ENCODE results near the gene SMG9.

The SMG9 gene

DNA sequence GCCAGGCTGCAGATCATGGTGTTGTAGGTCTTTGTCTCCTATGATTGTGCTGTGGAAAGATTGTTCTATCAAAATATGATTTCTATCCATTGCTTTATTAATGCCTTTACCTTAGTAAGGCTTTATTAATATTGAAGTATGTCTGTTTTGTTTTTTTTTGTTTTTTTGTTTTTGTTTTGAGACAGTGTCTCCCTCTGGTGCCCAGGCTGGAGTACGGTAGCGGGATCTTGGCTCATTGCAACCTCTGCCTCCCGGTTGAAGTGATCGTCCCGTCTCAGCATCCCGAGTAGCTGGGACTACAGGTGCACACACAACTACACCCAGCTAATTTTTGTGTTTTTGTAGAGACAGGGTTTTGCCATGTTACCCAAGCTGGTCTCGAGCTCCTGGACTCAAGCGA is 31.2 kb downstream of the SMG9 start:
- peak; percentile 47 for DNase-seq (ENCODE audit: low read depth)
- TF ChIP-seq, protein P1, sequence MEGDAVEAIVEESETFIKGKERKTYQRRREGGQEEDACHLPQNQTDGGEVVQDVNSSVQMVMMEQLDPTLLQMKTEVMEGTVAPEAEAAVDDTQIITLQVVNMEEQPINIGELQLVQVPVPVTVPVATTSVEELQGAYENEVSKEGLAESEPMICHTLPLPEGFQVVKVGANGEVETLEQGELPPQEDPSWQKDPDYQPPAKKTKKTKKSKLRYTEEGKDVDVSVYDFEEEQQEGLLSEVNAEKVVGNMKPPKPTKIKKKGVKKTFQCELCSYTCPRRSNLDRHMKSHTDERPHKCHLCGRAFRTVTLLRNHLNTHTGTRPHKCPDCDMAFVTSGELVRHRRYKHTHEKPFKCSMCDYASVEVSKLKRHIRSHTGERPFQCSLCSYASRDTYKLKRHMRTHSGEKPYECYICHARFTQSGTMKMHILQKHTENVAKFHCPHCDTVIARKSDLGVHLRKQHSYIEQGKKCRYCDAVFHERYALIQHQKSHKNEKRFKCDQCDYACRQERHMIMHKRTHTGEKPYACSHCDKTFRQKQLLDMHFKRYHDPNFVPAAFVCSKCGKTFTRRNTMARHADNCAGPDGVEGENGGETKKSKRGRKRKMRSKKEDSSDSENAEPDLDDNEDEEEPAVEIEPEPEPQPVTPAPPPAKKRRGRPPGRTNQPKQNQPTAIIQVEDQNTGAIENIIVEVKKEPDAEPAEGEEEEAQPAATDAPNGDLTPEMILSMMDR (conservative IDR thresholded peaks at IDR 0.05; ENCODE audit: control insufficient read depth, insufficient read depth, low read depth, low read length), result peak; percentile 62
- no peak overlapping the region for H3K4me3 ChIP-seq (ENCODE audit: control insufficient read depth, low read depth, low read length)

DNA sequence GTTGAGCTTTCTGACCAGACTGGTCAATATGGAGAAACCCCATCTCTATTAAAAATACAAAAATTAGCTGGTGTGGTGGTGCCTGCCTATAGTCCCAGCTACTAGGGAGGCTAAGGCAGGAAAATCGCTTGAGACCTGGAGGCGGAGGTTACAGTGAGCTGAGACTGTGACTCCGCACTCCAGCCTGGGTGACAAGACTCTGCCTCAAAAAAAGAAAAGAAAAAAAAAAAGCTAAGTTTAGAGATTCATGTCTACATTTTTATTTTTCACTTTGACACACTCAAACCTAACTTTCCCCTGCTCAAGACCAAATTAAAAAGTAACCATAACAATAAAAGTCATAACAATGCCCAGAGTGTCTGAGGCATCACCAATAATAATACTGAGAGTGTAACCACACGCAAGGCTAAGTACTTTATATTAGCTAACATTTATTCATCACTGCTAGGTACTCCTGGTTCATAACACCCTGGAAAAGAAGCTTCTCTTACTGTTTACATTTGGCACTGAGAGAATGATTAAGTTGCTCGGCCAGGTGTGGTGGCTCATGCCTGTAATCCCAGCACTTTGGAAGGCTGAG is 33.2 kb downstream of the SMG9 start:
- TF ChIP-seq, protein P1 (conservative IDR thresholded peaks at IDR 0.05; ENCODE audit: control insufficient read depth, insufficient read depth, low read depth, low read length), result no peak

DNA sequence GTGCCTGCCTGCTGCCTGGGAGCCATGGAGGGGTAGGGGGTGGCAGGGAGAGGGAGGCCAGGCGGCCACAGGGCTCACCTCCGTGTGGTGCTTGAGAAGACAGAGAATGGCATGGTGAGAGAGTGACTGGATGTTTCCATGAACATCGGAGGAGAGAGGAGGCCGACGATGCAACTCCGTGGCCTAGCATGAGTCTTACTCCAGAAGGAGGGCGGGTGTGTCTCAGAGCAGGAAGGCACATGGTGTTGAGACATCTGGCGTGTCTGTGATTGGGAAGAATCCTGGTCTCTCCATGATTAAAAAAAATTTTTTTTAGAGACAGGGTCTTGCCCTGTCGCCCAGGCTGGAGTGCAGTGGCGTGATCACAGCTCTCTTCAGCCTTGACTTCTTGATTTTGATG is 33.8 kb downstream of the SMG9 start:
- peak; percentile 20 for DNase-seq (ENCODE audit: low read depth)
- TF ChIP-seq, protein P1 (conservative IDR thresholded peaks at IDR 0.05; ENCODE audit: control insufficient read depth, insufficient read depth, low read depth, low read length), result no peak
- H3K4me3 ChIP-seq (ENCODE audit: control insufficient read depth, low read depth, low read length), result no peak overlapping the region

More for the DNA sequence above, 33.2 kb downstream of the SMG9 start:
- DNase-seq (ENCODE audit: low read depth), result no peak
- H3K4me3 ChIP-seq (ENCODE audit: control insufficient read depth, low read depth, low read length), result no peak overlapping the region

DNA sequence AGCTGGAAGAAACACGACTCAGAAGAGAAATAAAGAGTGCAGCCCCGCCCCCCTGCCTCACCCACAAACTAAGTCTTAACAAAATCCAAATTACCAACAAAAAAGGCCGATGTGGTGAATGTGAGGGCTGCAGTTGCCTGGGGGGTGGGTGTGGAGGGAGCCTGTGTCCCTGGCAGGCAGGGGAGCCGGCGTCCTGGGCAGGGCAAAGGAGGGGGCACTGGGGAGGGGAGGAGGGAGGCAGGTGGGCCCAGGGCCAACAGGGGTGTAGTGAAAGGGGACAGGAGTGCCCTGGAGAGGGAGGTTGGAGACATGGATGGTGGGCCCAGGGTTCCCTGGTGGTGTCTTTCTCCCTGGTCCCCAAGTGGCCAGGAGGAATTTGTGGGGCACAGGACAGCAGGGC is 34.8 kb downstream of the SMG9 start:
- TF ChIP-seq, protein P1 (conservative IDR thresholded peaks at IDR 0.05; ENCODE audit: control insufficient read depth, insufficient read depth, low read depth, low read length), result no peak
- DNase-seq (ENCODE audit: low read depth), result no peak
- H3K4me3 ChIP-seq (ENCODE audit: control insufficient read depth, low read depth, low read length), result no peak overlapping the region

DNA sequence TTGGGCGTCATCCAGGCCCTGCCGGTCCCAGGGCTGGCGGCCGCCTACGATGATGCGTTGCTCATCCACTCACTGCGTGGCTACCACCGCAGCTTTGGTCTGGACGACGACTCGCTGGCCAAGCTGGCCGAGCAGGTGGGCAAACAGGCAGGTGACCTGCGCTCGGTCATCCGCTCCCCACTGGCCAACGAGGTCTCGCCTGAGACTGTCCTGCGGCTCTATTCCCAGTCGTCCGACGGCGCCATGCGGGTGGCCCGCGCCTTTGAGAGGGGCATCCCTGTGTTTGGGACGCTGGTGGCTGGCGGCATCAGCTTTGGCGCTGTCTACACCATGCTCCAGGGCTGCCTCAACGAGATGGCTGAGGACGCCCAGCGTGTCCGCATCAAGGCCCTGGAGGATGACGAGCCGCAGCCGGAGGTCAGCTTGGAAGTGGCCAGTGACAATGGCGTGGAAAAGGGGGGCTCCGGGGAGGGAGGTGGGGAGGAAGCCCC is 35.3 kb downstream of the SMG9 start:
- H3K4me3 ChIP-seq (ENCODE audit: control insufficient read depth, low read depth, low read length), result no peak overlapping the region
- no peak for DNase-seq (ENCODE audit: low read depth)
- TF ChIP-seq, protein P1 (conservative IDR thresholded peaks at IDR 0.05; ENCODE audit: control insufficient read depth, insufficient read depth, low read depth, low read length), result no peak

DNA sequence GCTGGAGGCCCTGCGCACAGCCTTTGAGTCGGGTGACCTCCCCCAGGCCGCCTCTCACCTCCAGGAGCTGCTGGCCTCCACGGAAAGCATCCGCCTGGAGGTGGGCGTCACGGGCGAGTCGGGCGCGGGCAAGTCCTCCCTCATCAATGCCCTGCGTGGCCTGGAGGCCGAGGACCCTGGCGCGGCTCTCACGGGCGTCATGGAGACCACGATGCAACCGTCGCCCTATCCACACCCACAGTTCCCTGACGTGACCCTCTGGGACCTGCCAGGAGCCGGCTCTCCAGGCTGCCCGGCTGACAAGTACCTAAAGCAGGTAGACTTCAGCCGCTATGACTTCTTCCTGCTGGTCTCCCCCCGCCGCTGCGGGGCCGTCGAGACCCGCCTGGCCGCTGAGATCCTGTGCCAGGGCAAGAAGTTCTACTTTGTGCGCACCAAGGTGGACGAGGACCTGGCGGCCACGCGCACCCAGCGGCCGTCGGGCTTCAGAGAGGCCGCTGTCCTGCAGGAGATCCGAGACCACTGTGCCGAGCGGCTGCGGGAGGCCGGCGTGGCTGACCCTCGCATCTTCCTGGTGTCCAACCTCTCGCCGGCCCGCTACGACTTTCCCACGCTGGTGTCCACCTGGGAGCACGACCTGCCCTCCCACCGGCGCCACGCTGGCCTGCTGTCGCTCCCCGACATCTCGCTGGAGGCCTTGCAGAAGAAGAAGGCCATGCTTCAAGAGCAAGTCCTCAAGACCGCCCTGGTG is 36.0 kb downstream of the SMG9 start:
- TF ChIP-seq, protein P1 (conservative IDR thresholded peaks at IDR 0.05; ENCODE audit: control insufficient read depth, insufficient read depth, low read depth, low read length), result no peak
- DNase-seq (ENCODE audit: low read depth), result no peak
- H3K4me3 ChIP-seq (ENCODE audit: control insufficient read depth, low read depth, low read length), result no peak overlapping the region
